ENCODE results near the gene DUSP7.

DNA sequence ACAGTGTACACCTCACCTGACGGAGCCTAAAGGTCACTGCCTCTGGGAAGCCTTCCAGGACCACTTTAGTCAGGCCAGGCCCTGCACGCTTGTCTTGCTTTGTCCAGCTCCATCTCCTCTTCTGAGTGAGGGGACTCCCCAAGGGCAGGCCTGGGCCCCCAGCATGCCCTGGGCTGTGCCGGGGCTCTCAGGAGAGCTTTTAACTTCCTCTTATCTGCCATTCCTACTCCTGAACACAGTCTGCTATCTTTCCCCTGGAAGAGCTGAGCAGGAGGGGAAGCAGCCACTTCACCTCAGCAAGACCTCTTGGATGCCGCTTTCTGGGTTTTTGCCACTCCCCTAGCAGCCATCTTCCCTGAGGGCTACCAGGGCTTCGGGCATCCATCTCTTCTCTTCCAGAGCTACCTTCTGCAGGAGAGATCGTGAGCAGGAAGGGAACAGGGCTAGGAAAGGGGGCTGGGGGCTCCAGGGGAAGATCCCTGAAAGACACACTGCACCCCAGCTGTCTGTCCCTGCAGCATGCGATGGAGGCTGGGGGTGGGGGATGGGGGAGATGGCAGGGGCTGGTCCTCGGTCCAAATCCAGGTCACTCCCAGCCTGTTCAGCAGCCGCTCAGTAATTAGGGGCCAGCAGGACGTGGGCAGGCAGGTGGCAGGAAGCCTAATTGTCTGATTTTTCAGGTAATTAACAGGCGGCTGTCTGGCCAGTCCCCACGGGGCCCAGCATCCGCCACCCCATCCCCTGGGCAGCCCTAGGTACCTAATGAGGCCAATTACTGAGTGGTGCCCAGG lies 40.7 kb downstream of the DUSP7 start:
- TF ChIP-seq PKNOX1 (IDR thresholded peaks at IDR 0.05) (no peak), BHLHE40 (IDR thresholded peaks at IDR 0.05; ENCODE audit: borderline replicate concordance) (no peak), SP1 (IDR thresholded peaks at IDR 0.05) (no peak), HDGF (IDR thresholded peaks at IDR 0.05; ENCODE audit: borderline replicate concordance) (no peak), NFRKB (IDR thresholded peaks at IDR 0.05) (no peak), FOXK2 (IDR thresholded peaks at IDR 0.05) (no peak), ELF4 (IDR thresholded peaks at IDR 0.05) (no peak), TARDBP (IDR thresholded peaks at IDR 0.05) (no peak), ARNT (IDR thresholded peaks at IDR 0.05) (no peak), FOXA1 (IDR thresholded peaks at IDR 0.05) (no peak), CTBP1 (IDR thresholded peaks at IDR 0.05; ENCODE audit: borderline replicate concordance) (no peak), SUZ12 (IDR thresholded peaks at IDR 0.05) (no peak), FOXM1 (IDR thresholded peaks at IDR 0.05; ENCODE audit: borderline replicate concordance) (no peak), ZNF384 (IDR thresholded peaks at IDR 0.05) (no peak)
